HCT116 (cell line): ENCODE results near the gene ACOXL. TPM values are rescaled to one million over a fixed set of nuclear protein-coding genes. Genes with fewer than 3 reads are reported as not detected.

Experiments used
- ATAC-seq: fragments of 200-7000 bp; cut with Tn5 transposase; 2 replicates; pipeline ENCODE4 v1.9.1; 2020; ENCODE audit warnings: mild to moderate bottlenecking, moderate library complexity
- BruUV-seq: library from RNA; stranded (reverse); fragments of 400-500 nt; replicated peaks from 2 replicates; lab custom pipeline; 2021; lab: Mats Ljungman, UMichigan
- CTCF ChIA-PET: fragments of 300-600 bp; sonication (Branson Sonifier 250); formaldehyde crosslinking; loops from one replicate; lab custom pipeline; 2021; ENCODE audit warnings: antibody characterized with exemption; lab: Charles Lee
- POLR2A ChIA-PET: fragments of 300-600, 350-600 bp; sonication (Branson Sonifier 250); formaldehyde crosslinking; loops from one replicate; lab custom pipeline; 2021; ENCODE audit warnings: antibody characterized with exemption; lab: Charles Lee
- RAD21 ChIA-PET, 2 experiments: fragments of 300-600 bp; sonication (Branson Sonifier 250); formaldehyde crosslinking; loops; one replicate each; lab custom pipeline; 2023; ENCODE audit warnings: low total read pairs in 2 of 2; ENCODE audit not compliant: uncharacterized antibody in 2 of 2, unreplicated experiment in 2 of 2, low non-redundant PET in 1 of 2; lab: Charles Lee
- DNase-seq: peaks from one replicate; pipeline ENCODE4 v3.0.0-alpha.2; 2010; ENCODE audit warnings: low read depth, low spot score
- H2AFZ ChIP-seq: fragments of 200-600 bp; shearing (Covaris generic), sonication (generic); 2 replicates; pipeline ENCODE4 v1.6.1; 2017; ENCODE audit warnings: low read depth, mixed run types, mixed read lengths, antibody characterized with exemption, low read length; ENCODE audit not compliant: poor library complexity, severe bottlenecking
- H3K27ac ChIP-seq: 2 replicates; pipeline ENCODE4 v1.5.1; 2012; ENCODE audit warnings: low read depth, low read length
- H3K27me3 ChIP-seq: fragments of 200-600 bp; sonication (generic); 2 replicates; pipeline ENCODE4 v1.6.1; 2016; ENCODE audit warnings: mixed run types, low read length, mixed read lengths; ENCODE audit not compliant: insufficient read depth
- H3K36me3 ChIP-seq, 2 experiments: fragments of 200-500 bp in 1 of 2; fragments of 200-600 bp in 1 of 2; sonication (Bioruptor generic) in 1 of 2; sonication (generic) in 1 of 2; 2 replicates each; pipeline versions ENCODE4 v1.5.1 to v1.6.1; 2014 to 2016; ENCODE audit warnings: low read length in 2 of 2, inconsistent platforms in 1 of 2, mixed read lengths in 1 of 2, mixed run types in 1 of 2; ENCODE audit not compliant: insufficient read depth in 2 of 2, control insufficient read depth in 1 of 2
- H3K4me1 ChIP-seq, 2 experiments: fragments of 200-600 bp in 1 of 2; sonication (generic) in 1 of 2; 2 replicates each; pipeline versions ENCODE4 v1.5.1 to v1.6.1; 2012 to 2017; ENCODE audit warnings: low read length in 2 of 2, inconsistent platforms in 1 of 2, mild to moderate bottlenecking in 1 of 2, mixed read lengths in 1 of 2, mixed run types in 1 of 2, moderate library complexity in 1 of 2; ENCODE audit not compliant: insufficient read depth in 2 of 2, control insufficient read depth in 1 of 2
- H3K4me2 ChIP-seq: fragments of 200-600 bp; sonication (generic); 2 replicates; pipeline ENCODE4 v1.6.1; 2017; ENCODE audit warnings: mixed run types, low read length, mixed read lengths
- H3K4me3 ChIP-seq, 2 experiments: fragments of 200-600 bp in 1 of 2; sonication (generic) in 1 of 2; replicated peaks in 1 of 2; 2 replicates each; pipeline ENCODE4 v1.5.1; 2011 to 2016; ENCODE audit warnings: low read length in 2 of 2, control low read depth in 1 of 2, low read depth in 1 of 2, mild to moderate bottlenecking in 1 of 2, mixed read lengths in 1 of 2, mixed run types in 1 of 2
- H3K79me2 ChIP-seq: fragments of 200-600 bp; sonication (generic); 2 replicates; pipeline ENCODE4 v1.6.1; 2017; ENCODE audit warnings: mild to moderate bottlenecking, mixed run types, low read length, moderate library complexity, mixed read lengths; ENCODE audit not compliant: insufficient read depth
- H3K9ac ChIP-seq: fragments of 200-600 bp; sonication (generic); 2 replicates; pipeline ENCODE4 v1.6.1; 2016; ENCODE audit warnings: low read length, mixed read lengths
- H3K9me2 ChIP-seq: fragments of 200-600 bp; sonication (generic), shearing (Covaris generic); 2 replicates; pipeline ENCODE4 v1.6.1; 2017; ENCODE audit warnings: mixed run types, mild to moderate bottlenecking, moderate library complexity; ENCODE audit not compliant: insufficient read depth
- H3K9me3 ChIP-seq, 2 experiments: fragments of 200-500 bp in 1 of 2; fragments of 200-600 bp in 1 of 2; sonication (Bioruptor generic) in 1 of 2; sonication (generic) in 1 of 2; 2 replicates each; pipeline ENCODE4 v1.6.1; 2014 to 2017; ENCODE audit warnings: low read length in 2 of 2, mixed read lengths in 2 of 2, inconsistent platforms in 1 of 2, low read depth in 1 of 2, mild to moderate bottlenecking in 1 of 2, mixed run types in 1 of 2, moderate library complexity in 1 of 2; ENCODE audit not compliant: control insufficient read depth in 1 of 2, insufficient read depth in 1 of 2
- H4K20me1 ChIP-seq: fragments of 200-600 bp; sonication (generic), shearing (Covaris generic); 2 replicates; pipeline ENCODE4 v1.6.1; 2017; ENCODE audit warnings: mixed run types, mild to moderate bottlenecking, moderate library complexity; ENCODE audit not compliant: insufficient read depth
- CEBPB ChIP-seq: IDR thresholded peaks from 2 replicates; pipeline ENCODE4 v1.6.1; 2012; ENCODE audit warnings: low read depth
- ELF1 ChIP-seq: IDR thresholded peaks from 2 replicates; pipeline ENCODE4 v1.6.1; 2012; ENCODE audit warnings: low read depth, borderline replicate concordance
- POLR2A ChIP-seq: IDR thresholded peaks from 2 replicates; pipeline ENCODE4 v1.7.0; 2011; ENCODE audit warnings: borderline replicate concordance; ENCODE audit not compliant: insufficient read depth, insufficient read length; ENCODE audit errors: extremely low read depth
- POLR2AphosphoS5 ChIP-seq: IDR thresholded peaks from 2 replicates; pipeline ENCODE4 v1.6.1; 2011; ENCODE audit warnings: mild to moderate bottlenecking, low read depth, low read length, moderate library complexity
- SIN3A ChIP-seq: IDR thresholded peaks from 2 replicates; pipeline ENCODE4 v1.6.1; 2012; ENCODE audit warnings: low read depth
- SP1 ChIP-seq: IDR thresholded peaks from 2 replicates; pipeline ENCODE4 v1.6.1; 2012; ENCODE audit warnings: low read depth
- YY1 ChIP-seq: IDR thresholded peaks from 2 replicates; pipeline ENCODE4 v1.6.1; 2011; ENCODE audit warnings: low read length, low read depth, moderate library complexity, mild to moderate bottlenecking; ENCODE audit not compliant: insufficient replicate concordance; ENCODE audit errors: extremely low read depth
- ZBTB33 ChIP-seq: IDR thresholded peaks from 2 replicates; pipeline ENCODE4 v1.6.1; 2011; ENCODE audit warnings: mild to moderate bottlenecking, low read length, moderate library complexity; ENCODE audit not compliant: insufficient replicate concordance; ENCODE audit errors: extremely low read depth
- intact Hi-C: fragments of 100-400 bp; cut with micrococcal nuclease; formaldehyde crosslinking; loops from 2 replicates; pipeline ENCODE4 v1.10.0; 2022
- total RNA-seq: library from RNA; stranded (reverse); gene quantifications from one replicate; pipeline ENCODE4 v1.2.1, GENCODE V29; 2021; ENCODE audit not compliant: unreplicated experiment
- TF ChIP-seq, protein P1 (sequence below): IDR thresholded peaks from 2 replicates; pipeline ENCODE4 v1.6.1; 2012

ACOXL gene
- total RNA-seq, 1 experiment from 2014 or later = 5.5 TPM

- no peaks in the 10 kb centered on the region for H3K27me3 ChIP-seq
- H2AFZ ChIP-seq = no peak overlapping the region
- H3K79me2 ChIP-seq = no peaks in the 10 kb centered on the region
- TF ChIP-seq POLR2A = no peak
- no peak for TF ChIP-seq CEBPB
- no peak for TF ChIP-seq ZBTB33
- no peak for TF ChIP-seq POLR2AphosphoS5
- TF ChIP-seq, protein P1, sequence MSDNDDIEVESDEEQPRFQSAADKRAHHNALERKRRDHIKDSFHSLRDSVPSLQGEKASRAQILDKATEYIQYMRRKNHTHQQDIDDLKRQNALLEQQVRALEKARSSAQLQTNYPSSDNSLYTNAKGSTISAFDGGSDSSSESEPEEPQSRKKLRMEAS = no peak
- BruUV-seq = no TSS peak
- no peaks in the 10 kb centered on the region for H3K9me2 ChIP-seq
- RAD21 ChIA-PET = no interaction called here
- no peaks in the 10 kb centered on the region for H3K36me3 ChIP-seq
- DNase-seq = no peak
- H3K4me3 ChIP-seq = no peak overlapping the region
- H3K9me3 ChIP-seq = no peaks in the 10 kb centered on the region
- H3K4me1 ChIP-seq = no peaks in the 10 kb centered on the region
- H3K27ac ChIP-seq = no peak overlapping the region
- H4K20me1 ChIP-seq = no peaks in the 10 kb centered on the region
- H3K4me2 ChIP-seq = no peak overlapping the region
- no peak for ATAC-seq
- intact Hi-C loops = no loop called here
- POLR2A ChIA-PET = no interaction called here
- CTCF ChIA-PET = no interaction called here
- no peak overlapping the region for H3K9ac ChIP-seq
These were observed 210.8 kb downstream of the ACOXL start for GRCh38 chr2:110943070-110943634.

DNA sequence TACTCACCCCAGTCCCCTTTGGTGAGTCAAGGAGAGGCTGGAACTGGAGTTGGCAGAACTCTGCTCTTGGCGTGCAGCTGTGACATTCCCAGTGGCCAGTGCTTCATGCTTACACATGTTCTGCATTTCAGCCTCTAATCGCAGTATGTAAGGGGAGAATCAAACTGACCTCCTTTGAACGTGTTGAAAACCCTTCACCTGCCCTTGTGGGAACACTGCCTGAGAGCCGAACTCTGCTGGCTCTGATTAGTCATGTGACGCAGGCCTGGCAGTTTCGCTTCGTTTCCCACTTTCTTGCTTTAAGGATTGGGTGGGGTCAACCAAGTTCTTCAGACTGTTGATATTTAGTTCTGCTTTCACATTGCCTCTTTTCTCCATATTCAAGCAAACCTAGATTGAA, 214.5 kb downstream of the ACOXL start:
- H4K20me1 ChIP-seq = no peaks in the 10 kb centered on the region
- H3K27me3 ChIP-seq = no peaks in the 10 kb centered on the region
- H3K4me3 ChIP-seq = no peak overlapping the region
- H3K9ac ChIP-seq = no peak overlapping the region
- no TSS peak for BruUV-seq
- ATAC-seq = no peak
- no peak overlapping the region for H3K4me2 ChIP-seq
- H3K4me1 ChIP-seq = no peaks in the 10 kb centered on the region
- no peak overlapping the region for H2AFZ ChIP-seq
- no peaks in the 10 kb centered on the region for H3K79me2 ChIP-seq
- H3K27ac ChIP-seq = no peak overlapping the region
- CTCF ChIA-PET = no interaction called here
- no peaks in the 10 kb centered on the region for H3K9me3 ChIP-seq
- RAD21 ChIA-PET = no interaction called here
- no peaks in the 10 kb centered on the region for H3K36me3 ChIP-seq
- H3K9me2 ChIP-seq = no peaks in the 10 kb centered on the region
- intact Hi-C loops = no loop called here
- POLR2A ChIA-PET = no interaction called here
- TF ChIP-seq ELF1 (no peak), CEBPB (no peak), SP1 (no peak), SIN3A (no peak), YY1 (no peak)
- TF ChIP-seq, all 23 proteins: peak for 0
- DNase-seq = no peak
